Spinal cord (tissue), 10 donors: ENCODE results near the gene PLA2G4C. TPM values are rescaled to one million over a fixed set of nuclear protein-coding genes. Genes with fewer than 3 reads are reported as not detected.

ENCODE experiments used
- DNase-seq, 6 donors: peaks; one replicate each; pipeline versions ENCODE4 v3.0.0 to v3.0.0-alpha.2; 2013 to 2015; ENCODE audit warnings: low spot score in 6 of 6, low read depth in 4 of 6
- H3K27ac ChIP-seq: one replicate; pipeline ENCODE4 v1.5.1; 2013; ENCODE audit warnings: low read depth, low read length, control low read depth
- H3K27me3 ChIP-seq: one replicate; pipeline ENCODE4 v1.6.1; 2013; ENCODE audit warnings: low read length; ENCODE audit not compliant: control insufficient read depth, insufficient read depth
- H3K36me3 ChIP-seq: one replicate; pipeline ENCODE4 v1.6.1; 2013; ENCODE audit warnings: low read length; ENCODE audit not compliant: control insufficient read depth, insufficient read depth
- H3K4me1 ChIP-seq: one replicate; pipeline ENCODE4 v1.6.1; 2013; ENCODE audit warnings: low read length; ENCODE audit not compliant: control insufficient read depth, insufficient read depth
- H3K4me3 ChIP-seq: one replicate; pipeline ENCODE4 v1.5.1; 2013; ENCODE audit warnings: low read depth, low read length, control low read depth
- H3K9me3 ChIP-seq: one replicate; pipeline ENCODE4 v1.6.1; 2013; ENCODE audit warnings: low read length; ENCODE audit not compliant: control insufficient read depth, insufficient read depth
- WGBS: methylation state at CpG from one replicate; pipeline ENCODE4 v1.1.5; 2013; ENCODE audit warnings: missing lambda C conversion rate; ENCODE audit not compliant: insufficient coverage; 5-methylcytosine and 5-hydroxymethylcytosine counted together
- polyA plus RNA-seq, 2 donors: library from polyadenylated mRNA; unstranded; fragments of 120-200 nt; gene quantifications; one replicate each; pipeline ENCODE4 v1.2.1, GENCODE V29; 2013; ENCODE audit not compliant: insufficient read length in 2 of 2
- total RNA-seq, 2 donors: library from RNA; depleted of rRNA in 1 of 2; stranded (reverse); fragments of 120-200 nt in 1 of 2; fragments of >200 nt in 1 of 2; gene quantifications; one replicate each; pipeline versions ENCODE4 v1.2.3 to v1.2.4, GENCODE V29; 2013 to 2014
- donor health status: healthy.

PLA2G4C gene
- total and polyA plus RNA-seq, 4 donors, result 10.4 to 24.8 (median 14.2) TPM

- peaks cover 84% of the 10 kb centered on the region for H3K36me3 ChIP-seq
- DNase-seq, result no peak
- no peaks in the 10 kb centered on the region for H3K4me1 ChIP-seq
- no peak overlapping the region for H3K27ac ChIP-seq
- H3K4me3 ChIP-seq, result no peak overlapping the region
- WGBS, result 85% methylated on average over 3 of the region's 4 CpGs
- H3K9me3 ChIP-seq, result no peaks in the 10 kb centered on the region
- no peaks in the 10 kb centered on the region for H3K27me3 ChIP-seq
These were observed 25.9 kb upstream of the PLA2G4C start for GRCh38 chr19:48136547-48136946.

- H3K27ac ChIP-seq, result no peak overlapping the region
- H3K4me3 ChIP-seq, result no peak overlapping the region
- 80% methylated on average over 6 of the region's 8 CpGs for WGBS
- no peaks in the 10 kb centered on the region for H3K9me3 ChIP-seq
- DNase-seq, result no peak
- peaks cover 82% of the 10 kb centered on the region for H3K36me3 ChIP-seq
- no peaks in the 10 kb centered on the region for H3K4me1 ChIP-seq
- H3K27me3 ChIP-seq, result no peaks in the 10 kb centered on the region
These were observed 24.8 kb upstream of the PLA2G4C start for GRCh38 chr19:48135411-48135810.

GRCh38 chr19:48133094-48133493 lies 22.5 kb upstream of the PLA2G4C start:
- no peaks in the 10 kb centered on the region for H3K9me3 ChIP-seq
- H3K4me3 ChIP-seq, result no peak overlapping the region
- no peaks in the 10 kb centered on the region for H3K27me3 ChIP-seq
- DNase-seq, result no peak
- H3K36me3 ChIP-seq, result peaks cover 83% of the 10 kb centered on the region
- no peaks in the 10 kb centered on the region for H3K4me1 ChIP-seq
- WGBS, result 93% methylated on average over 6 of the region's 6 CpGs
- no peak overlapping the region for H3K27ac ChIP-seq

DNA sequence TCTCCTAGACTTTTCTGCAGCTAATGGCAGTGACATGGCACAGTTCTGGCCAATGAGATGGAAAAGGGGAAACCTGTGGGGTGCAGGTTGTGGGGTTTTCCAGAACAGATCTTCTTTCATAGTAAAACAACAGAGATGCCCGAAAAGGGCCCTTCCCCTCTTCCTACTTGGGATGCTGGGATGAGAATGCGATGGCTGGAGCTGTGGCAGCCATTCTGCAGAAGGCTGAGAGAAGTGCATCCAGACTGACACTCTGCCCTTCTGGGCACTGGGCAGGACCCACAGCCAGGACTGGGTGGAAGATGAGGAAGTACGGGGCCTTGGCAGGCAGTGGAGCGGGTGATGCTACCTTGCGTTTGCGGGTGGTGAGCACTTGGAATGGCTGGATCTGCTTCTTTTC lies 16.9 kb upstream of the PLA2G4C start:
- Histone ChIP-seq H3K36me3 (peaks cover 65% of the 10 kb centered on the region), H3K27me3 (no peaks in the 10 kb centered on the region), H3K4me3 (no peak overlapping the region), H3K4me1 (peaks cover 6% of the 10 kb centered on the region), H3K27ac (no peak overlapping the region), H3K9me3 (no peaks in the 10 kb centered on the region)
- 100% methylated on average over 4 of the region's 6 CpGs for WGBS
- DNase-seq, result no peak

DNA sequence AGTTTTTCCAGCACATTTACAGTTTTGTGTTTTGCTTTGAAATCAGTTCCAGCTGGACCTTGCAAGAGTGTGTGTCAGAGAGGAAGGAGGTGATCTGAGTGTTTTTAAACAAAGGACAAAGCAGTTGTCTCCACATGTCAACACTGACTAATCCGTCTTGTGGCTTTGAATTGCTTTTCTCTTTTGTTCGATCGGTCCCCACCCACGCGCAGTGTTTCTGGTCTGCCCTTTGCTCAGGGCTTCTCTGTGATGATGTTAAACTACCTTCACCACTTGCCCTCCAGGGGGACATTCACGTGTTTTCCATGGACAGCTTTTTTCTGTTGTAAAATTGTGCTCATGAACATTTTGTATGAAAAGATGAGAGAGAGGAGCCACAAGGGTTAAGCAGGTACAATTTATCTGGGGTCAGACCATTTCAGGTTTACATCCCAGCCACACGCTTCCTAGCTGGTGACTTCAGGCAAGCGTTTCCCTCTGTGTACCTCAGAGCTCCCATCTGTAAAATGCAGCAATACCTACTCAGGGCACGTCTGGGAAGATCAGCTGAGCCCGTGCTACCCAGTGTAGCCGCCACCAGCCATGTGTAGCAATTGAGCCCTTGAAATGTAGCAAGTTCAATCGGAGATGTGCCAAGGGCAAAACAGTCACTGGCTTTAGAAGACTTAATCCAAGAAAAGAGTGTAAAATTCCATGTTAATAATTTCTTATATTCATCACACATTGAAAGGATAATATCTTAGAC lies 13.5 kb upstream of the PLA2G4C start:
- peak in 1 of 6 donors; percentile 38 for DNase-seq
- Histone ChIP-seq H3K27me3 (no peaks in the 10 kb centered on the region), H3K36me3 (peaks cover 64% of the 10 kb centered on the region), H3K27ac (peak overlapping the region; percentile 40), H3K4me1 (peaks cover 12% of the 10 kb centered on the region), H3K4me3 (no peak overlapping the region), H3K9me3 (no peaks in the 10 kb centered on the region)
- WGBS, result 65% methylated on average over 4 of the region's 12 CpGs

- H3K4me3 ChIP-seq, result no peak overlapping the region
- H3K27ac ChIP-seq, result peak overlapping the region; percentile 25
- WGBS, result 94% methylated on average over 14 of the region's 14 CpGs
- H3K9me3 ChIP-seq, result no peaks in the 10 kb centered on the region
- peaks cover 12% of the 10 kb centered on the region for H3K4me1 ChIP-seq
- no peaks in the 10 kb centered on the region for H3K27me3 ChIP-seq
- DNase-seq, result no peak
- H3K36me3 ChIP-seq, result peaks cover 63% of the 10 kb centered on the region
These were observed 11.8 kb upstream of the PLA2G4C start for GRCh38 chr19:48122421-48122820.

- DNase-seq, result no peak
- 77% methylated on average over 10 of the region's 10 CpGs for WGBS
- Histone ChIP-seq H3K4me3 (no peak overlapping the region), H3K4me1 (peaks cover 12% of the 10 kb centered on the region), H3K9me3 (no peaks in the 10 kb centered on the region), H3K36me3 (peaks cover 60% of the 10 kb centered on the region), H3K27ac (peak overlapping the region; percentile 25), H3K27me3 (no peaks in the 10 kb centered on the region)
These were observed 11.3 kb upstream of the PLA2G4C start for GRCh38 chr19:48121909-48122371.

- H3K9me3 ChIP-seq, result no peaks in the 10 kb centered on the region
- peaks cover 60% of the 10 kb centered on the region for H3K36me3 ChIP-seq
- H3K4me1 ChIP-seq, result peaks cover 12% of the 10 kb centered on the region
- no peak overlapping the region for H3K4me3 ChIP-seq
- H3K27me3 ChIP-seq, result no peaks in the 10 kb centered on the region
- DNase-seq, result no peak
- H3K27ac ChIP-seq, result no peak overlapping the region
- 91% methylated on average over 12 of the region's 14 CpGs for WGBS
These were observed 10.4 kb upstream of the PLA2G4C start for GRCh38 chr19:48121066-48121465.

GRCh38 chr19:48120505-48120904 lies 9.9 kb upstream of the PLA2G4C start:
- DNase-seq, result no peak
- H3K4me3 ChIP-seq, result no peak overlapping the region
- H3K27me3 ChIP-seq, result no peaks in the 10 kb centered on the region
- H3K36me3 ChIP-seq, result peaks cover 61% of the 10 kb centered on the region
- whole genome bisulfite sequencing, result no CpG with 5 or more reads among the region's 2 CpGs
- H3K27ac ChIP-seq, result no peak overlapping the region
- H3K4me1 ChIP-seq, result peaks cover 12% of the 10 kb centered on the region
- no peaks in the 10 kb centered on the region for H3K9me3 ChIP-seq

GRCh38 chr19:48118131-48118517 lies 7.5 kb upstream of the PLA2G4C start:
- no peak overlapping the region for H3K27ac ChIP-seq
- peaks cover 12% of the 10 kb centered on the region for H3K4me1 ChIP-seq
- no peaks in the 10 kb centered on the region for H3K9me3 ChIP-seq
- 93% methylated on average over 8 of the region's 11 CpGs for WGBS
- H3K27me3 ChIP-seq, result no peaks in the 10 kb centered on the region
- H3K4me3 ChIP-seq, result no peak overlapping the region
- DNase-seq, result no peak
- peaks cover 66% of the 10 kb centered on the region for H3K36me3 ChIP-seq
